Fibroblast of the aortic adventitia (primary cell): ENCODE data around the gene HEXIM2. TPM values are rescaled to one million over a fixed set of nuclear protein-coding genes. Genes with fewer than 3 reads are reported as not detected.

Experiments used
- DNase-seq: peaks from one replicate; pipeline ENCODE4 v3.0.0-alpha.2; 2010; ENCODE audit warnings: low read depth
- H3K4me3 ChIP-seq: 2 replicates; pipeline ENCODE4 v1.5.1; 2011; ENCODE audit warnings: low read depth, mild to moderate bottlenecking, control low read depth, low read length, moderate library complexity
- total RNA-seq: library from RNA; depleted of rRNA; stranded (reverse); fragments of >200 nt; gene quantifications from 2 replicates; pipeline ENCODE4 v1.2.3, GENCODE V29; 2012; ENCODE audit warnings: low replicate concordance
- TF ChIP-seq, protein P1 (sequence below): IDR thresholded peaks from 2 replicates; pipeline ENCODE4 v1.5.1; 2011; ENCODE audit warnings: mild to moderate bottlenecking, low read length, control low read depth, inconsistent platforms; ENCODE audit not compliant: insufficient read depth

HEXIM2 gene
- total RNA-seq, 1 donor: 6.1 TPM

DNA sequence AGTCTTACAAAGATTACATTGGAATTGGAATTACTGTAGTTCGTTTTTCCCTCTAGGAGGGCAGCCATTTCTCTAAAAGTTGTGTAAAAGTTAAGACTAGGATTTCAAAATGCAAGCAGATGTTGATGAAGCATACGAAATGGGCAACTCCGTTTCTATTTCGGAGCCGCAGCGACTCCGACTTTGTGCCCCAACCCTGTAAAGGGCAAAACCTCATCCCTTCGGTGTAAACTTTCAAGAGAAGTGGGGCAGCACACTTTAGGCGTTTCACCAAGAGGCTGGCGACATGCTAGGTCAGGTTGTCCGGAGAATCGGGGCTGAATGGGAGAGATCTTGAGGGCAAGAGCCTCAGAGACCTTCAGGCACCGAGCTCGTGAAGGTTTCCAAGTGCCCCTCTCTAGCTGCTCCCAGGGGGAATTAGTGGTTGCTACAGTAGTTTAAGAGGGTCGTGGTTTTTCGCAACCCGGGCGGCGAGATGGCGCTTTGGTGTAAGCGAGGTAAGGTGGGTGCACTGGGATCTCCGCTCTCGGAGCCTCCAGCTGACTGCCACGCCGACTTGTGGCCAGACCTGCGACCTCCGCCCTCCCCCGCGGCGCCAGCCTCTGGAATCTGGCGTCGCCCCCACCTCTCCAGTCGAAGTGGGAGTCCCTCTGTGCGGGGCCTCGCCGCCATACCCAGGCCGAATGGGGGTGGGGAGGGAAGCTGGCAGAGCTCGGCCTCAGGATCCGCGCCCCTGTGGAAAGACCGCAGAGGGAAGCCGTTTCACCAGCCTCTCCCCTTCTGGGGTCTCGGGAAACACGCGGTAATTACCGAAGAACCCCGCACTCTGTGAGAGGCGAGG lies 1.0 kb upstream of the HEXIM2 start:
- TF ChIP-seq, protein P1, sequence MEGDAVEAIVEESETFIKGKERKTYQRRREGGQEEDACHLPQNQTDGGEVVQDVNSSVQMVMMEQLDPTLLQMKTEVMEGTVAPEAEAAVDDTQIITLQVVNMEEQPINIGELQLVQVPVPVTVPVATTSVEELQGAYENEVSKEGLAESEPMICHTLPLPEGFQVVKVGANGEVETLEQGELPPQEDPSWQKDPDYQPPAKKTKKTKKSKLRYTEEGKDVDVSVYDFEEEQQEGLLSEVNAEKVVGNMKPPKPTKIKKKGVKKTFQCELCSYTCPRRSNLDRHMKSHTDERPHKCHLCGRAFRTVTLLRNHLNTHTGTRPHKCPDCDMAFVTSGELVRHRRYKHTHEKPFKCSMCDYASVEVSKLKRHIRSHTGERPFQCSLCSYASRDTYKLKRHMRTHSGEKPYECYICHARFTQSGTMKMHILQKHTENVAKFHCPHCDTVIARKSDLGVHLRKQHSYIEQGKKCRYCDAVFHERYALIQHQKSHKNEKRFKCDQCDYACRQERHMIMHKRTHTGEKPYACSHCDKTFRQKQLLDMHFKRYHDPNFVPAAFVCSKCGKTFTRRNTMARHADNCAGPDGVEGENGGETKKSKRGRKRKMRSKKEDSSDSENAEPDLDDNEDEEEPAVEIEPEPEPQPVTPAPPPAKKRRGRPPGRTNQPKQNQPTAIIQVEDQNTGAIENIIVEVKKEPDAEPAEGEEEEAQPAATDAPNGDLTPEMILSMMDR: peak; percentile 22
- DNase-seq: peak; percentile 59
- H3K4me3 ChIP-seq: peak overlapping the region; percentile 94

DNA sequence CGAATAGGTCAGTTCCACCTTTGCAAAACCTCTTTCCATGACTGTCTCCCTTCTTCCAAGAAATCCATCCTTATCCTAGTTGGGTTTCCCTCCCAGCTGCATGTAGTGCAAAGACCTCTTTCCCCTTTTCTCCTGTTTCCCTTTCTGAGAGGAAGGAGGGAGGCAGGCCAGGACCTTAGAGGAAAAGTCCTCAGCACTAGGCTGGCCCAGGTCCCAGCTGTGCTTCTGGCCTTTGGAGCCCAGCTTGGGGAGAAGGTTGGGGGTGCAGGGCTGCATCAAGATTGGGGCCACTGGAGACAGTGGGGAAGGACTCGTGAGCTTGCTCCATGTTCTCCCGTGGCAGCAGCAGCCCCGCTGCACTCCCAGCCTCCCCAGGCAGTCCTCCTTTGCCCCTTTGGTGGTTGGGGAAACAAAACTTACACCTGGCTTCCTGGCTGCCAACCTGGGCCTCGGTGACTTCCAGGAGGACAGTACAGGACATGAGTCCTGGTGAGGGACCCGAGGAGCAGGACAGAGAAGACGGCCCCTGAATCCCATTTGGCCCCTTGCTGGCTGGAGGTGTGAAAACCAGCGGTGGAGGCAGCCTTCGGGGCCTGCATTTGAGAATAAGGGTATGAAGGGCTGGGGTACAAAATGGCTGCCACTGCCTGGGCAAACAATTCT lies 481 bp downstream of the HEXIM2 start:
- TF ChIP-seq, protein P1: no peak
- no peak for DNase-seq
- peak overlapping the region; percentile 58 for H3K4me3 ChIP-seq

DNA sequence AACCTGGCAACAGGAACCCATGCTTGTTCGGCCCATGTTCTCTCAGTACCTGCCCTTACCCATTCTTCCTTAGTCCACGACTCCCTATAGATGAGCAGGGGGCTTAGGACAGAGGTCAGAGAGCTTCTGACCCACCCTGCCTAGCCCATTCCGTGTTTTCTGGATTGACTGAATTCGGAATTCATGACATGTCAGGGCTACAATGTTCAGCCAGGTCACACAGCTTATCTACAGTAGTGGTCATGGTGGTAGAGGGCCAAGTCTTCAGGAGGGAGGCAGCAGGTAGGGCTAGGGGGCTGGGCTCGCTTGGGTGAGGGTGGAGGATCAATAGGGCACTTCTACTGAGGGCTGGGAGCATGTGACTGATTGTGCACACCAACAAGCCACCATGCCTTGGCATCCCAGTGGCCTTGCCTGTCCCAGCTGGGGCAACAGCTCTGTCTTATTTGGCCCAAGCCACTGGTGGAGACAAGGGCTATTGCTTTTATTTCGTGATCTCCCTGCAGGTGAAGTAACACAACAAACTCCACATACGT lies 3.1 kb downstream of the HEXIM2 start:
- no peak overlapping the region for H3K4me3 ChIP-seq
- TF ChIP-seq, protein P1: no peak
- no peak for DNase-seq

DNA sequence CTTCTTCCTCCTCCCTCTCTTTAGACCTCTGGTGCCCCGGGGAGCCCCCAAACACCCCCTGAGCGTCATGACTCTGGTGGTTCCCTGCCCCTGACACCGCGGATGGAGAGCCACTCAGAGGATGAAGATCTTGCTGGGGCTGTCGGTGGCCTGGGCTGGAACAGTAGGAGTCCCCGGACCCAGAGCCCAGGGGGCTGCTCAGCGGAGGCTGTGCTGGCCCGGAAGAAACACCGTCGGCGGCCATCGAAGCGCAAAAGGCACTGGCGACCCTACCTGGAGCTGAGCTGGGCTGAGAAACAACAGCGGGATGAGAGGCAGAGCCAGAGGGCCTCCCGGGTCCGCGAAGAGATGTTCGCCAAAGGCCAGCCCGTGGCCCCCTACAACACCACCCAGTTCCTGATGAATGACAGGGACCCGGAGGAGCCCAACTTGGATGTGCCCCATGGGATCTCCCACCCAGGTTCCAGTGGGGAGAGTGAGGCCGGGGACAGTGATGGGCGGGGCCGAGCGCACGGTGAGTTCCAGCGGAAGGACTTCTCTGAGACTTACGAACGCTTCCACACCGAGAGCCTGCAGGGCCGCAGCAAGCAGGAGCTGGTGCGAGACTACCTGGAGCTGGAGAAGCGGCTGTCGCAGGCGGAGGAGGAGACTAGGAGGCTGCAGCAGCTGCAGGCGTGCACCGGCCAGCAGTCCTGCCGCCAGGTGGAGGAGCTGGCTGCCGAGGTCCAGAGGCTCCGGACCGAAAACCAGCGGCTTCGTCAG lies 7.5 kb downstream of the HEXIM2 start:
- no peak overlapping the region for H3K4me3 ChIP-seq
- TF ChIP-seq, protein P1: no peak
- no peak for DNase-seq

DNA sequence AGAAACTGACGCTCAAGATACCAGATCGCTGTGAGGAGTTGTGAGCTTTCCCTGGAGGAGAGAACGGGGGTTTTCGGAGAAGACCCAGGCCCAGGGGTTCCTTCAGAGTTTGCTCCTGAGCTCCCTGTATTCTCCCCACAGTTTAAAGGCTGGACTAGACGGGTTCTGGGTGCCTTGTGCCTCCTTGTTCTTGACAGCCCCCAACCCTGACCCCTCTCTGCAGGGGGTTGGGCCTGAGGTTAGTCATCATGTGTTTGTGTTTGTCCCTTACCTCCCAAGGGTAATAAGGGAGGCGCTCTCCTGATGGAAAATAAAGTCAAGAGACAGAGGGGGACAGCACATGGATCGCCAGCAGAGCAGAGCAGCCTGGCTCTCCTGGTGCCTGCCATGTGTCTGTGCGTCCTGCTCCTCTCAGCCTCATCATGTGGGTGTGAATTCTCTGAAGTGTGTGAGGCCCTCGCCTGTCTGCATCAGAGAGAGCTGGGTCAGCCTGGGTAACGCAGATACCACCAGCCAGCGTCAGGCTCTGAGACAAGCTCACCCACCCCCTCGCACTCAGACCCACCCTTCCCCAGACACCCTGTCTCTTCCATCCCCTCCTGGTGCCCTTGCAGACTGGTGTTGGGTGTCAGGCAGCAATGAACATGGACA lies 8.7 kb downstream of the HEXIM2 start:
- peak overlapping the region; percentile 5 for H3K4me3 ChIP-seq
- TF ChIP-seq, protein P1: no peak
- no peak for DNase-seq

DNA sequence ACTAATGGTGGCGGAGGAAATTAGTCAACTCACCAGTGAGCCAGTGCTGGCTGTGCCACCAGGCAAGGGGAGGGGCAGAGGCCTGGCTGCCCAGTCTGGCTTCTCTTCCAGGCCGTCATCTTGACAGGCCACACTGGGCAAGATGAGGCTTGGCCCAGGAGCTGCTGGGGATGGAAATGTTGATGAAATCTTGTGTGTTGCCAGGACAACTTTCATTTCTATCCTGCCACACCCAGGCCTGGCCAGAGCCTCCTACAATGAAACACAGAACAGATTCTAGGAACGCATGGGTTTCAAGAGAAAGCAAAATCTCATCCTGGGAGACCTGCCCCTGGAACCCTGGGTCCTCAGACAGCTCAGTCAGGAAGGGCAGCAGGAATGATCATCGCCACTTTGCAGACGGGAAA lies 9.3 kb downstream of the HEXIM2 start:
- H3K4me3 ChIP-seq: peak overlapping the region; percentile 55
- TF ChIP-seq, protein P1: no peak
- peak; percentile 87 for DNase-seq
